ENCODE data around the gene NOX5.
"Not testable (repeated sequence)": the region's sequence is repeated elsewhere in the genome, so short reads cannot be mapped to it uniquely, and the experiment has no call there.

Gene NOX5

GRCh38 chr15:69014454-69014853, at the start of gene NOX5:
TSS of gene NOX5 (plus strand) at chr15:69014695. CDS start at chr15:69014736, 41 bp downstream.
- no peak for DNase-seq (ENCODE audit: low read depth in 2 of 2, low spot score in 1 of 2)

- DNase-seq (ENCODE audit: low read depth in 2 of 2, low spot score in 1 of 2) = no peak
These were observed 47.5 kb upstream of the NOX5 start for GRCh38 chr15:68966996-68967395.

GRCh38 chr15:68967948-68968347, 46.5 kb upstream of the NOX5 start:
- no peak for DNase-seq (ENCODE audit: low read depth in 2 of 2, low spot score in 1 of 2)

GRCh38 chr15:68969298-68969697, 45.2 kb upstream of the NOX5 start:
- no peak for DNase-seq (ENCODE audit: low read depth in 2 of 2, low spot score in 1 of 2)

- DNase-seq (ENCODE audit: low read depth in 2 of 2, low spot score in 1 of 2) = no peak
These were observed 42.1 kb upstream of the NOX5 start for GRCh38 chr15:68972201-68973065.

GRCh38 chr15:68975651-68976160, 38.8 kb upstream of the NOX5 start:
- not testable (repeated sequence) for DNase-seq (ENCODE audit: low read depth in 2 of 2, low spot score in 1 of 2)

GRCh38 chr15:68977426-68977825, 37.1 kb upstream of the NOX5 start:
- DNase-seq (ENCODE audit: low read depth in 2 of 2, low spot score in 1 of 2) = not testable (repeated sequence)

- no peak for DNase-seq (ENCODE audit: low read depth in 2 of 2, low spot score in 1 of 2)
These were observed 35.5 kb upstream of the NOX5 start for GRCh38 chr15:68979006-68979405.

GRCh38 chr15:68979816-68980215, 34.7 kb upstream of the NOX5 start:
- DNase-seq (ENCODE audit: low read depth in 2 of 2, low spot score in 1 of 2) = no peak

GRCh38 chr15:68980786-68981185, 33.7 kb upstream of the NOX5 start:
- no peak for DNase-seq (ENCODE audit: low read depth in 2 of 2, low spot score in 1 of 2)

- DNase-seq (ENCODE audit: low read depth in 2 of 2, low spot score in 1 of 2) = no peak
These were observed 32.6 kb upstream of the NOX5 start for GRCh38 chr15:68981941-68982340.

GRCh38 chr15:68982976-68983563, 31.4 kb upstream of the NOX5 start:
- no peak for DNase-seq (ENCODE audit: low read depth in 2 of 2, low spot score in 1 of 2)

- no peak for DNase-seq (ENCODE audit: low read depth in 2 of 2, low spot score in 1 of 2)
These were observed 30.5 kb upstream of the NOX5 start for GRCh38 chr15:68983961-68984481.

- no peak for DNase-seq (ENCODE audit: low read depth in 2 of 2, low spot score in 1 of 2)
These were observed 29.9 kb upstream of the NOX5 start for GRCh38 chr15:68984586-68984985.

GRCh38 chr15:68985361-68985891, 29.1 kb upstream of the NOX5 start:
- DNase-seq (ENCODE audit: low read depth in 2 of 2, low spot score in 1 of 2) = no peak

GRCh38 chr15:68986322-68986721, 28.2 kb upstream of the NOX5 start:
- no peak for DNase-seq (ENCODE audit: low read depth in 2 of 2, low spot score in 1 of 2)

- DNase-seq (ENCODE audit: low read depth in 2 of 2, low spot score in 1 of 2) = no peak
These were observed 27.4 kb upstream of the NOX5 start for GRCh38 chr15:68987120-68987519.

- no peak for DNase-seq (ENCODE audit: low read depth in 2 of 2, low spot score in 1 of 2)
These were observed 26.8 kb upstream of the NOX5 start for GRCh38 chr15:68987676-68988075.

- DNase-seq (ENCODE audit: low read depth in 2 of 2, low spot score in 1 of 2) = no peak
These were observed 24.8 kb upstream of the NOX5 start for GRCh38 chr15:68989541-68990230.

GRCh38 chr15:68990231-68990991, 24.1 kb upstream of the NOX5 start:
- DNase-seq (ENCODE audit: low read depth in 2 of 2, low spot score in 1 of 2) = no peak

Data from stimulated activated CD8-positive, alpha-beta memory T cell treated with anti-CD3 and anti-CD28 coated beads, Interleukin-4, amount 100 ng/mL, for 4 hours (primary cell).